GM18517 (cell line): Measurements from ENCODE around the gene TRPC6.
"Not testable (repeated sequence)": the region's sequence is repeated elsewhere in the genome, so short reads cannot be mapped to it uniquely, and the experiment has no call there.

Experiments used
- ATAC-seq: cut with Tn5 transposase; IDR thresholded peaks from one replicate; pipeline ENCODE4 v1.9.1; 2021; ENCODE audit warnings: mild to moderate bottlenecking, moderate library complexity; ENCODE audit not compliant: unreplicated experiment

Gene TRPC6

GRCh38 chr11:101456812-101457211 lies 127.0 kb downstream of the TRPC6 start:
- ATAC-seq = no peak

- no peak for ATAC-seq
These were observed 130.1 kb downstream of the TRPC6 start for GRCh38 chr11:101453682-101454081.

- ATAC-seq = no peak
These were observed 134.8 kb downstream of the TRPC6 start for GRCh38 chr11:101448881-101449442.

- no peak for ATAC-seq
These were observed 137.1 kb downstream of the TRPC6 start for GRCh38 chr11:101446726-101447125.

GRCh38 chr11:101446238-101446637 lies 137.6 kb downstream of the TRPC6 start:
- no peak for ATAC-seq

- no peak for ATAC-seq
These were observed 138.0 kb downstream of the TRPC6 start for GRCh38 chr11:101445761-101446160.

GRCh38 chr11:101444851-101445250 lies 139.0 kb downstream of the TRPC6 start:
- no peak for ATAC-seq

- ATAC-seq = no peak
These were observed 139.6 kb downstream of the TRPC6 start for GRCh38 chr11:101444164-101444563.

- no peak for ATAC-seq
These were observed 140.8 kb downstream of the TRPC6 start for GRCh38 chr11:101442936-101443521.

- no peak for ATAC-seq
These were observed 141.6 kb downstream of the TRPC6 start for GRCh38 chr11:101442171-101442570.

GRCh38 chr11:101441747-101442146 lies 142.1 kb downstream of the TRPC6 start:
- ATAC-seq = no peak

GRCh38 chr11:101439488-101439887 lies 144.3 kb downstream of the TRPC6 start:
- no peak for ATAC-seq

- not testable (repeated sequence) for ATAC-seq
These were observed 145.1 kb downstream of the TRPC6 start for GRCh38 chr11:101438708-101439107.

- ATAC-seq = no peak
These were observed 145.7 kb downstream of the TRPC6 start for GRCh38 chr11:101438126-101438525.

- ATAC-seq = no peak
These were observed 147.2 kb downstream of the TRPC6 start for GRCh38 chr11:101436511-101437142.

- no peak for ATAC-seq
These were observed 148.3 kb downstream of the TRPC6 start for GRCh38 chr11:101435408-101435973.

- no peak for ATAC-seq
These were observed 149.7 kb downstream of the TRPC6 start for GRCh38 chr11:101434026-101434643.

- ATAC-seq = no peak
These were observed 150.7 kb downstream of the TRPC6 start for GRCh38 chr11:101433151-101433550.

- no peak for ATAC-seq
These were observed 153.9 kb downstream of the TRPC6 start for GRCh38 chr11:101429703-101430540.

GRCh38 chr11:101428918-101429317 lies 154.9 kb downstream of the TRPC6 start:
- no peak for ATAC-seq

GRCh38 chr11:101407324-101407723 lies 176.5 kb downstream of the TRPC6 start:
- no peak for ATAC-seq
